ENCODE data around the gene LCLAT1.

DNA sequence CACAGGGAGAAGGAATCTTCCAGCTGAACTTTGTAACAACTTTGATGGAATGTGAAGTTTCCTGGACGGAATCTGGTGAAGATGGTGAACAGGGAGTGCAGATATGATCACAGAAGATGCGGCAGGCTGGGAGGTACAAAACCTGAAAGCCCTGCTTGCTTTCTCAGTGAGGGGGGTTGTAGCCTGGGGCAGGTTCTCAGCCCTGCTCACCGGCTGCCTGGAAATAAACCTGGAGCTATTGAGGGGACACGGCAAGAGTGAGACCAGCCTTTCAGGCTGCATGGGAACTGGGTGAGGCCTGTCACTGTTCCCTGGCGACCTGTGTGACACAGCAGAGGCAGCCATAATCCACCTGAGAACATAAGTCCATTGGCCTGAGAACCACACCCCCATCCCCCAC, 174.8 kb downstream of the LCLAT1 start:
- TF ChIP-seq, protein P1, sequence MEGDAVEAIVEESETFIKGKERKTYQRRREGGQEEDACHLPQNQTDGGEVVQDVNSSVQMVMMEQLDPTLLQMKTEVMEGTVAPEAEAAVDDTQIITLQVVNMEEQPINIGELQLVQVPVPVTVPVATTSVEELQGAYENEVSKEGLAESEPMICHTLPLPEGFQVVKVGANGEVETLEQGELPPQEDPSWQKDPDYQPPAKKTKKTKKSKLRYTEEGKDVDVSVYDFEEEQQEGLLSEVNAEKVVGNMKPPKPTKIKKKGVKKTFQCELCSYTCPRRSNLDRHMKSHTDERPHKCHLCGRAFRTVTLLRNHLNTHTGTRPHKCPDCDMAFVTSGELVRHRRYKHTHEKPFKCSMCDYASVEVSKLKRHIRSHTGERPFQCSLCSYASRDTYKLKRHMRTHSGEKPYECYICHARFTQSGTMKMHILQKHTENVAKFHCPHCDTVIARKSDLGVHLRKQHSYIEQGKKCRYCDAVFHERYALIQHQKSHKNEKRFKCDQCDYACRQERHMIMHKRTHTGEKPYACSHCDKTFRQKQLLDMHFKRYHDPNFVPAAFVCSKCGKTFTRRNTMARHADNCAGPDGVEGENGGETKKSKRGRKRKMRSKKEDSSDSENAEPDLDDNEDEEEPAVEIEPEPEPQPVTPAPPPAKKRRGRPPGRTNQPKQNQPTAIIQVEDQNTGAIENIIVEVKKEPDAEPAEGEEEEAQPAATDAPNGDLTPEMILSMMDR (conservative IDR thresholded peaks at IDR 0.05) = no peak
- TF ChIP-seq ZFX (IDR thresholded peaks at IDR 0.05) = no peak
